ENCODE measurements around the gene TMEM11. TPM values are rescaled to one million over a fixed set of nuclear protein-coding genes. Genes with fewer than 3 reads are reported as not detected.

Gene TMEM11
- total and polyA plus RNA-seq, 2 of the 8 experiments (the other 6 are each of a cell fraction or from before 2014, with no cell fraction given), result 33.3 to 90.4 TPM

GRCh38 chr17:21242780-21243515 lies 29.0 kb upstream of the TMEM11 start (continued):
- TF ChIP-seq RXRA (IDR thresholded peaks at IDR 0.05; ENCODE audit: insufficient read depth, low read depth, low read length) (no peak), TCF12 (IDR thresholded peaks at IDR 0.05; ENCODE audit: low read depth, low read length) (no peak), GTF2F1 (IDR thresholded peaks at IDR 0.05; ENCODE audit: borderline replicate concordance, low read depth, low read length) (no peak), KDM5A (IDR thresholded peaks at IDR 0.05; ENCODE audit: low read length) (no peak), POLR2AphosphoS5 (IDR thresholded peaks at IDR 0.05; ENCODE audit: low read depth, low read length) (no peak), RAD21 (IDR thresholded peaks at IDR 0.05 in 1 of 2, conservative IDR thresholded peaks at IDR 0.05 in 1 of 2; ENCODE audit: low read depth in 2 of 2, low read length in 2 of 2) (no peak), EP300 (IDR thresholded peaks at IDR 0.05; ENCODE audit: borderline replicate concordance in 1 of 2, low read depth in 2 of 2, low read length in 2 of 2) (no peak), SIRT6 (IDR thresholded peaks at IDR 0.05; ENCODE audit: low read length) (no peak), GABPA (IDR thresholded peaks at IDR 0.05; ENCODE audit: borderline replicate concordance, insufficient read depth, low read length) (no peak)

All from H1 (cell line).